Measurements from ENCODE around the gene SMARCC2. TPM values are rescaled to one million over a fixed set of nuclear protein-coding genes. Genes with fewer than 3 reads are reported as not detected.
"Not testable (repeated sequence)": the region's sequence is repeated elsewhere in the genome, so short reads cannot be mapped to it uniquely, and the experiment has no call there.

Gene SMARCC2
- total RNA-seq, 2 experiments from 2014 or later: 96.9 to 123 TPM

GRCh38 chr12:56124133-56124532, 65.2 kb downstream of the SMARCC2 start:
- ChIA-PET POLR2A (no interaction called here), CTCF (interaction anchor here (0.6 to 7.4 kb wide), 10 partner anchors 15 to 99 kb away, joined by 3 to 112 read pairs (median 4); partner anchors contain the start of genes MYL6B, RNF41 and SMARCC2)
- intact Hi-C loops (cut with DNase I, micrococcal nuclease): no loop called here
- peak overlapping the region; percentile 4 for H3K27ac Mint-ChIP-seq
- H3K4me1 Mint-ChIP-seq: peaks cover 36% of the 10 kb centered on the region
- peaks cover 15% of the 10 kb centered on the region for H3K36me3 Mint-ChIP-seq (ENCODE audit: low read depth)
- ATAC-seq (no peak), DNase-seq (no peak)
- no peaks in the 10 kb centered on the region for H3K27me3 Mint-ChIP-seq
- H3K4me3 Mint-ChIP-seq: no peak overlapping the region
- H3K9me3 Mint-ChIP-seq (ENCODE audit: low read depth): no peaks in the 10 kb centered on the region

GRCh38 chr12:56122637-56123036, 66.6 kb downstream of the SMARCC2 start:
- Mint-ChIP-seq H3K27ac (no peak overlapping the region), H3K36me3 (ENCODE audit: low read depth) (peaks cover 16% of the 10 kb centered on the region), H3K9me3 (ENCODE audit: low read depth) (no peaks in the 10 kb centered on the region), H3K4me1 (peaks cover 41% of the 10 kb centered on the region), H3K4me3 (no peak overlapping the region), H3K27me3 (no peaks in the 10 kb centered on the region)
- DNase-seq (no peak), ATAC-seq (no peak)
- ChIA-PET CTCF (interaction anchor here (0.6 to 7.4 kb wide), 6 partner anchors 29 to 111 kb away, joined by 3 to 112 read pairs (median 4); partner anchors contain the start of genes MYL6B, RNF41 and SMARCC2), POLR2A (no interaction called here)
- intact Hi-C loops (cut with DNase I, micrococcal nuclease): no loop called here

GRCh38 chr12:56121204-56121870, 67.9 kb downstream of the SMARCC2 start:
- H3K4me3 Mint-ChIP-seq: no peak overlapping the region
- no peaks in the 10 kb centered on the region for H3K27me3 Mint-ChIP-seq
- H3K9me3 Mint-ChIP-seq (ENCODE audit: low read depth): no peaks in the 10 kb centered on the region
- DNase-seq (no peak), ATAC-seq (no peak)
- intact Hi-C loops (cut with DNase I, micrococcal nuclease): no loop called here
- peaks cover 28% of the 10 kb centered on the region for H3K4me1 Mint-ChIP-seq
- no peak overlapping the region for H3K27ac Mint-ChIP-seq
- POLR2A ChIA-PET: no interaction called here
- H3K36me3 Mint-ChIP-seq (ENCODE audit: low read depth): peaks cover 28% of the 10 kb centered on the region
- CTCF ChIA-PET: interaction anchor here (0.6 to 1.1 kb wide), 3 partner anchors 12 to 343 kb away, joined by 3 read pairs; no protein-coding TSS in a partner anchor

- peak overlapping the region; percentile 58 for H3K27ac Mint-ChIP-seq
- ChIA-PET CTCF (interaction anchor here (0.5 to 6.1 kb wide), 25 partner anchors 8 to 517 kb away, joined by 3 to 71 read pairs (median 3); partner anchors contain the start of genes ESYT1, MYL6, MYL6B and PA2G4), POLR2A (no interaction called here)
- ATAC-seq: no peak
- no peaks in the 10 kb centered on the region for H3K9me3 Mint-ChIP-seq (ENCODE audit: low read depth)
- H3K36me3 Mint-ChIP-seq (ENCODE audit: low read depth): peaks cover 28% of the 10 kb centered on the region
- H3K27me3 Mint-ChIP-seq: no peaks in the 10 kb centered on the region
- DNase-seq: no peak
- peaks cover 26% of the 10 kb centered on the region for H3K4me1 Mint-ChIP-seq
- intact Hi-C loops (cut with DNase I, micrococcal nuclease): no loop called here
- no peak overlapping the region for H3K4me3 Mint-ChIP-seq
These were observed 69.0 kb downstream of the SMARCC2 start for GRCh38 chr12:56120158-56120846.

- ATAC-seq: no peak
- Mint-ChIP-seq H3K4me3 (peak overlapping the region; percentile 97), H3K36me3 (ENCODE audit: low read depth) (peaks cover 28% of the 10 kb centered on the region), H3K4me1 (peaks cover 24% of the 10 kb centered on the region), H3K9me3 (ENCODE audit: low read depth) (no peaks in the 10 kb centered on the region), H3K27ac (peak overlapping the region; percentile 82), H3K27me3 (no peaks in the 10 kb centered on the region)
- ChIA-PET CTCF (interaction anchor here (0.5 to 6.1 kb wide), 31 partner anchors 9 to 518 kb away, joined by 3 to 71 read pairs (median 4); partner anchors contain the start of genes ESYT1, MYL6, MYL6B and PA2G4), POLR2A (interaction anchor here (1.7 to 4.0 kb wide), 3 partner anchors 9 to 146 kb away, joined by 9 to 48 read pairs (median 14); partner anchors contain the start of genes ESYT1, MYL6 and RAB5B)
- intact Hi-C loops (cut with DNase I, micrococcal nuclease): loop anchor here (1.0 to 10.0 kb wide), 15 partner anchors 39 to 1835 kb away; partner anchors contain the start of genes NAB2 (in 2 of the 2), ANKRD52 (in 1 of the 2), ATP5F1B (in 1 of the 2) and CBX5 (in 1 of the 2)
- peak; percentile 73 for DNase-seq
These were observed 69.9 kb downstream of the SMARCC2 start for GRCh38 chr12:56119361-56119796.

- intact Hi-C loops (cut with DNase I, micrococcal nuclease): loop anchor here (1.0 to 10.0 kb wide), 27 partner anchors 7 to 1834 kb away; partner anchors contain the start of genes MYL6 (in 2 of the 2), NAB2 (in 2 of the 2), NABP2 (in 2 of the 2) and RPS26 (in 2 of the 2)
- POLR2A ChIA-PET: interaction anchor here (0.6 to 4.7 kb wide), 16 partner anchors 9 to 380 kb away, joined by 3 to 76 read pairs (median 9); partner anchors contain the start of genes ESYT1, MYL6, ORMDL2 and PA2G4
- ATAC-seq (no peak), DNase-seq (no peak)
- CTCF ChIA-PET: interaction anchor here (0.5 to 6.1 kb wide), 30 partner anchors 7 to 1822 kb away, joined by 3 to 71 read pairs (median 4); partner anchors contain the start of genes ESYT1, MYL6, MYL6B and PA2G4
- Mint-ChIP-seq H3K27ac (peak overlapping the region; percentile 82), H3K36me3 (ENCODE audit: low read depth) (peaks cover 31% of the 10 kb centered on the region), H3K9me3 (ENCODE audit: low read depth) (no peaks in the 10 kb centered on the region), H3K4me1 (peaks cover 24% of the 10 kb centered on the region), H3K4me3 (peak overlapping the region; percentile 97), H3K27me3 (no peaks in the 10 kb centered on the region)
These were observed 70.5 kb downstream of the SMARCC2 start for GRCh38 chr12:56118688-56119357.

GRCh38 chr12:56117778-56118687, 71.2 kb downstream of the SMARCC2 start, which contains the start of gene ZC3H10:
ZC3H10 (plus strand) TSS chr12:56118266; CDS start chr12:56120563, 2,297 bp downstream.
- peak within 1 kb of the TSS; percentile 100 for H3K27ac Mint-ChIP-seq
- ChIA-PET POLR2A (interaction anchor here (0.6 to 4.7 kb wide), 16 partner anchors 10 to 379 kb away, joined by 3 to 76 read pairs (median 9); partner anchors contain the start of genes ESYT1, MYL6, ORMDL2 and PA2G4), CTCF (interaction anchor here (0.5 to 6.1 kb wide), 31 partner anchors 8 to 1821 kb away, joined by 3 to 71 read pairs (median 5); partner anchors contain the start of genes ESYT1, MYL6, MYL6B and PA2G4)
- DNase-seq (peak; percentile 99), ATAC-seq (peak; percentile 77)
- intact Hi-C loops (cut with DNase I, micrococcal nuclease): loop anchor here (1.0 to 10.0 kb wide), 26 partner anchors 8 to 1833 kb away; partner anchors contain the start of genes MYL6 (in 2 of the 2), NAB2 (in 2 of the 2), RPS26 (in 2 of the 2) and SARNP (in 2 of the 2)
- no peaks in the 10 kb centered on the region for H3K9me3 Mint-ChIP-seq (ENCODE audit: low read depth)
- H3K36me3 Mint-ChIP-seq (ENCODE audit: low read depth): peaks cover 39% of the 10 kb centered on the region
- no peaks in the 10 kb centered on the region for H3K27me3 Mint-ChIP-seq
- peak within 1 kb of the TSS; percentile 97 for H3K4me3 Mint-ChIP-seq
- H3K4me1 Mint-ChIP-seq: peaks cover 24% of the 10 kb centered on the region

GRCh38 chr12:56117082-56117706, 72.1 kb downstream of the SMARCC2 start:
- H3K27ac Mint-ChIP-seq: peak overlapping the region; percentile 100
- POLR2A ChIA-PET: interaction anchor here (0.7 to 4.7 kb wide), 13 partner anchors 9 to 300 kb away, joined by 3 to 76 read pairs (median 7); partner anchors contain the start of genes ESYT1, MYL6B, PA2G4 and RAB5B
- H3K27me3 Mint-ChIP-seq; H3K9me3 Mint-ChIP-seq (ENCODE audit: low read depth); DNase-seq; ATAC-seq: not testable (repeated sequence)
- intact Hi-C loops (cut with DNase I, micrococcal nuclease): loop anchor here (2.0 to 10.0 kb wide), 9 partner anchors 300 to 1832 kb away; partner anchors contain the start of genes NAB2 (in 2 of the 2), ATP5F1B (in 1 of the 2), CBX5 (in 1 of the 2) and DDIT3 (in 1 of the 2)
- CTCF ChIA-PET: interaction anchor here (0.9 to 6.1 kb wide), 9 partner anchors 10 to 347 kb away, joined by 5 to 71 read pairs (median 9); partner anchors contain the start of genes MYL6B, PA2G4, RAB5B and RNF41
- H3K4me3 Mint-ChIP-seq: peak overlapping the region; percentile 97
- peaks cover 47% of the 10 kb centered on the region for H3K36me3 Mint-ChIP-seq (ENCODE audit: low read depth)
- H3K4me1 Mint-ChIP-seq: peaks cover 24% of the 10 kb centered on the region

All from activated CD4-positive, alpha-beta T cell treated with anti-CD3 and anti-CD28 coated beads for 36 hours (primary cell).